GM13976 (cell line): Measurements from ENCODE around the gene EXOC6B.

ENCODE experiments used
- DNase-seq: peaks from one replicate; pipeline ENCODE4 v3.0.0; 2012; ENCODE audit warnings: low spot score
- in situ Hi-C: fragments of 300-500 bp; cut with MboI; formaldehyde crosslinking; loops from one replicate; pipeline ENCODE4 v1.12.0; 2022; ENCODE audit warnings: low sequenced_read_pairs, mixed read lengths, inconsistent platforms; ENCODE audit not compliant: unreplicated experiment
- TF ChIP-seq, protein P1 (sequence below): IDR thresholded peaks from 2 replicates; pipeline ENCODE4 v1.5.1; 2012; ENCODE audit warnings: borderline replicate concordance, mild to moderate bottlenecking; ENCODE audit not compliant: insufficient read depth; ENCODE audit errors: extremely low read depth, missing control alignments, control extremely low read depth

The EXOC6B gene

DNA sequence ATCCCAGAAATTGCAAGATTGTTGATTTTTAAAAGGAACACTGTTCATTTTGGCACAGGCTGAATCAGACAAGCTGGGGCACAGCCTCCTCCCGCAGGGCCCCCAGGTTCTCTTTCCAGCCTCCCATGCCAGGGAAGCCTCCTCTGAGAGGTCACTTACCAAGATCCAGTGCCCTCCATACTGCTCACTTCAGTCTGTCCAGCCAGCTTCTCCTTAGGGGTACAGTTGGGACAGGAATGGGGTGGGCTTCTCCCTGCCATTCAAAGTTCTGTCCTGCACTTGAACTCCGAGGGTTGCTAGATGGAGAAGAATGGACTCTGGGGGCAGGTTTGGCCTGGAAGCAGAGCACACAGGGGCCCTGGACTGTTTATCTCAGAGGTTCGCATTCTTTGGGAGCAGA lies 670.7 kb downstream of the EXOC6B start:
- no peak for DNase-seq
- in situ Hi-C loops, result loop anchor here (25.0 kb wide), 1 partner anchor 582 kb away; no protein-coding TSS in a partner anchor
- TF ChIP-seq, protein P1, sequence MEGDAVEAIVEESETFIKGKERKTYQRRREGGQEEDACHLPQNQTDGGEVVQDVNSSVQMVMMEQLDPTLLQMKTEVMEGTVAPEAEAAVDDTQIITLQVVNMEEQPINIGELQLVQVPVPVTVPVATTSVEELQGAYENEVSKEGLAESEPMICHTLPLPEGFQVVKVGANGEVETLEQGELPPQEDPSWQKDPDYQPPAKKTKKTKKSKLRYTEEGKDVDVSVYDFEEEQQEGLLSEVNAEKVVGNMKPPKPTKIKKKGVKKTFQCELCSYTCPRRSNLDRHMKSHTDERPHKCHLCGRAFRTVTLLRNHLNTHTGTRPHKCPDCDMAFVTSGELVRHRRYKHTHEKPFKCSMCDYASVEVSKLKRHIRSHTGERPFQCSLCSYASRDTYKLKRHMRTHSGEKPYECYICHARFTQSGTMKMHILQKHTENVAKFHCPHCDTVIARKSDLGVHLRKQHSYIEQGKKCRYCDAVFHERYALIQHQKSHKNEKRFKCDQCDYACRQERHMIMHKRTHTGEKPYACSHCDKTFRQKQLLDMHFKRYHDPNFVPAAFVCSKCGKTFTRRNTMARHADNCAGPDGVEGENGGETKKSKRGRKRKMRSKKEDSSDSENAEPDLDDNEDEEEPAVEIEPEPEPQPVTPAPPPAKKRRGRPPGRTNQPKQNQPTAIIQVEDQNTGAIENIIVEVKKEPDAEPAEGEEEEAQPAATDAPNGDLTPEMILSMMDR, result no peak

DNA sequence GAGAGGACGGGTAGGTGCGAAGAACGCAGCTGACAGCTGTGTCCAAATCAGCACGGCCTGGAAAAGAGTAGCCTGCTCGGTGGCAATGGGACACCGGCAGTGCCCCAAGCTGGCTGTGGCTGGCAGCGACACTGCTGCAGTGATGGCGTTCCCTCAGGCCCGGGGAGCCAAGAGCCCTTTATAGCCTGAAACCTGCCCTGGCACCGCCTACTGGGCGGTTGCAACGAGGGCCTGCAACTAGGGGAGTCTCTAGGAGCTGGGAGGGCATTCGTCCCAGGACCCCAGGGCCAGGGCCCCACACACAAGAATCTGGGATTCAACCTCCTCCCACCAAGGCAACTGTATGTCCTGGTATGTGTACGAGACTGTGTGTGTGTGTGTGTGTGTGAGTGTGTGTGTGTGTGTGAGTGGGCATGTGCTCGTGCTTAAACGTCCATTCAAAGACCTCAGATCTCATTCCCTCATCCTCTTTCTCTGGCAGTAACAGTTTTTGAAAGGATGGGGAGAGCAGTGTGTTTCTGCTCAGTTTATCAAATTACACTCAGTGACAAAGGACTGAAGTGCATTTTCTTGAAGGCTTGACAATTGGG lies 671.4 kb downstream of the EXOC6B start:
- TF ChIP-seq, protein P1, result no peak
- in situ Hi-C loops, result loop anchor here (25.0 kb wide), 1 partner anchor 583 kb away; no protein-coding TSS in a partner anchor
- DNase-seq, result no peak

DNA sequence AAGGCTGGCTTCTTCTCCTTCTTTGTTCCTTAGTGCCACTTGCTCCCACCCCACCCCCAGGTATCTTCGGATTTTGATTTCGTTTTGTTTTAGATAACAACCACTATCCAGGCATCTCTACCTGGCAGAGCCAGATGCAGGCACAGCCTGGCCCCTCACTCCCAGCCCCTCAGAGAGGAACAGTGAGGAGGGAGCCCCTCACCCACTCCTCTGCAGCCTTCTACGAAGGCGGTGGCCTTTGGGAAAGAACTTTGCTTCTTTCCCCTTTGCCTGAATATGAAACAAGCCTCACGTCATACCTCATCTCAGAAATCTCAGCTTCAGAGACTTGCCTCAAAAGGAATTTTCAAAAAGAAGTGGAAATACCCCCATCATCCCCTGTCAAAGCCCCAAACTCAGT lies 671.9 kb downstream of the EXOC6B start:
- in situ Hi-C loops, result loop anchor here (25.0 kb wide), 1 partner anchor 583 kb away; no protein-coding TSS in a partner anchor
- TF ChIP-seq, protein P1, result no peak
- no peak for DNase-seq

DNA sequence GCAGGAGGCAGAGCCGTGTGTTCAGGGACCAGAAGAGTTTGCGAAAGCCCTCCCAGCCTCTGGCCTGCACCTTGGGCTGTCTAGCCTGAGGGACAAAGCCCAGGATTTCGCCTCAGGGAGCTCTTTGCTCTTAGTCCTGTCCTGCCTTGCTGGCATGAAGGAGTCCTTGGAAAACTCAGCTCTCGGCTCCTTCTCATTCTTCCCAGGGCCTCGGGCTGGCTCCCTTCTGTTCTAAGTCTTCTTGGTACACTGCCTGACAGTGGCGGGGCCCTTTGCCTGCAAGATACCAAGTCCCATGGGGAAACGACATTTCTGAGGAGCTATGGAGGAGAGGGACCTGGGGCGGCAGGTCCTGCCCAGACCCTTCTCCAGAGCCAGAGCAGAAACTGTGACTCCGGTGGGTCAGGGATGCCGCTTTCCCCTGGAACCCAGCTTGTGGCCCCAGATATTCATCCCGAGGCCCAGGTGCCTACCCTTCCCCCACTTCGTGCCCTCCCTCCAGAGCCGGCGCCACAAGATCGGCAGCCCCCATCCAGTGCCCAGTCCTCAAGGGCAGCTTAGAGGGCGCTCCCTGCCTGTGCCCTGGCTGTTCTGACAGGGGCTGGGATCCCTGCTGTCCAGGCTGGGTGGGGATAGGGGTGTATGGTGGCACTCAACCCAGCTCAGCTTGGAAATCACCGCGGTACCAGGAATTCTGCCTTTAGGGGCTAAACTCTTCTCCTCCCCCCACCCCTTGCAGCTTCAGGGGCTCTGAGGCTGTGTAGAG lies 672.6 kb downstream of the EXOC6B start:
- TF ChIP-seq, protein P1, result no peak
- DNase-seq, result no peak
- in situ Hi-C loops, result loop anchor here (25.0 kb wide), 1 partner anchor 584 kb away; no protein-coding TSS in a partner anchor

DNA sequence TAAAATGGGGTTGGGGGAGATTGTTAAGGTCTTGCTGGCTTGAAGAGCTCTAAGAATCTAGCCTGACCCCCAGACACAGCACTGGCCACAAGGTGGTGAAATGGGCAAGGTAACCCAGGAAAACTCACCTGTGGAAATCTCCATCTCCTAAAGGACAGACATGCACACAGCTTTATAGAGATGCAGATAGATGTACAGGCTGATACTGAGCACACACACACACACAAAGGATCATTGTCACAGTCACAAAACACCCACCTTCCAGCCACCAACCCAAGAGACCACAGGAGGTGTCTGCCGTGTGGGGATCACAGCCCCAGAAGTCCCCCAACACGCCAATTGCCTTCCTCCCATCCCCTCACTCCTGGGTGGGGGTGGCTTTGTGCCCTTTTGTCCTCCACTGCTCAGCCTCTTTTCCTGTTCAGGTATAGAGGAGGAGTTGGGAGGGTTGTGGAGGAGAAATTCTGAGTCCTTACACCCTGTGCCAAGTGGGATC lies 674.9 kb downstream of the EXOC6B start:
- DNase-seq, result no peak
- TF ChIP-seq, protein P1, result no peak
- in situ Hi-C loops, result loop anchor here (25.0 kb wide), 1 partner anchor 586 kb away; no protein-coding TSS in a partner anchor

- in situ Hi-C loops, result loop anchor here (25.0 kb wide), 1 partner anchor 587 kb away; no protein-coding TSS in a partner anchor
These were observed 675.5 kb downstream of the EXOC6B start for GRCh38 chr2:72150157-72150860.

More at GRCh38 chr2:72150157-72150860, 675.5 kb downstream of the EXOC6B start:
- peak; percentile 82 for DNase-seq
- TF ChIP-seq, protein P1, result peak; percentile 53
